Measurements from ENCODE around the gene LRSAM1.

LRSAM1 gene

DNA sequence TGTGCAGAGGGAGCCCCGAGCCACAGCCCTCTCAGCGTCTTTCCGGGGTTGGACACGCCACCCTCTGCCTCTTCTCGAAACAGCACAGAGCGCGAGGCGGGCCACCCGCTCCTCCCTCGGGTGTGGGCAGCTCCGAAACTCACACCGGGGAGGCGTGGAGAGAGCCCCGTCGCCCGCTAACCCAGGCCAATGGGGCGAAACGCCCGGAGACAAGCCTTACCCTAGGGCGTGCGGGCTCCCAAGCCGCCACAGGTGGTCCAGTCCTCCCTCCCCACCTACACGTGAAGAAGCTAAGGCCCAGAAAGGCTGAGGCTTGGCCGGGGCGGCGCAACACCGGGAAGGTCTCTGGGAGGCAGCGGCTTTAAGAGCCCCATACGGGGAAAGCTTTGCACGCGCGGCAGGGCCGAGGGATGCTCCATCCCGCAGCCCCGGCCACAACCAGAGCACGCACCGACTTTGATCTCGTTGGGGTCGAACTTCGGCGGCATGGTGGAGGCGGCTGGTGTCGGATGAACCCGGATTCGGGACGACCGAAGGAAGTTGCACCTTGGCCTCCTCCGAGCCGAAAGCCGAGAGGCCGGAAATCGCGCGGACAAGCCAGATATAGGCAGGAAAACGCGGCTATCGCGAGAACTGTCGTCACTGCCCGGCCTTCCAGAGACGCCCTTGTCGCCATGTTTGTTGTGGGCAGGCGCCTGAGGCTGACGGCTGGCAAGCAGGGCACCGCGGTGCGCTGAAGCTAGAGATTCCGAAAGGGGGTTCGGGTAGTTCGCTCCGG lies at the start of gene LRSAM1, which contains the start of gene RPL12:
TSS of gene LRSAM1 (plus strand) at position 681 of the 778 bp plus-strand sequence. CDS start 3,018 bp downstream, outside the sequence.
TSS of gene RPL12 (minus strand) at position 577 of the 778 bp plus-strand sequence. CDS start at position 488, 89 bp downstream.
- peak; percentile 89 for DNase-seq

DNA sequence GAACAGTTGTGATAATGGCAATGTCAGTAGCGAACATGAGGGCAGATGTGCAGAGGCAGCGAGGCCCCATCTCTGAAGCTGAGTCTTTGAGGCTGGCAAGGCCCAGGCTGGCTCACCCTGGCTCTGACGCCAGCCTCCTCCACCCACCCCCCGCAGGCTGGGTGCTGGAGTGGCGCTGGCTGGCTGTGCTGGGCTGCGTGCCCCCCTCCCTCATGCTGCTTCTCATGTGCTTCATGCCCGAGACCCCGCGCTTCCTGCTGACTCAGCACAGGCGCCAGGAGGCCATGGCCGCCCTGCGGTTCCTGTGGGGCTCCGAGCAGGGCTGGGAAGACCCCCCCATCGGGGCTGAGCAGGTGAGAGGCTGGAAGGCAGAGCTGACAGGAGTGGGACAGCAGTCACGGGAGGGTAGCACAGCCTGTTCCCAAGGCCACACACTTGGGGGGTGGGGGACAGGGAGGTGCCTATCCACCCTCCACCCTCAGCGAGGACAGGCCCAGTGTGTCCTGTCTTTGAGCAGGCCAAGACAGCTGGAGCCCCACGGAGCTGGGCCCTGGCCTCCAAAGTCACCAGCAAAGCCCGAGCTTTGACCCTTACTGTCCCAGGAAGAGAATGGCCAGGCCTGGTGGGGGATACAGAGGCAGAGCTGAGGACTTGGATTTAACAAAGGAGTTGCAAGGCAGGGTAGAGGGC lies 48.8 kb upstream of the LRSAM1 start:
- no peak for DNase-seq

DNA sequence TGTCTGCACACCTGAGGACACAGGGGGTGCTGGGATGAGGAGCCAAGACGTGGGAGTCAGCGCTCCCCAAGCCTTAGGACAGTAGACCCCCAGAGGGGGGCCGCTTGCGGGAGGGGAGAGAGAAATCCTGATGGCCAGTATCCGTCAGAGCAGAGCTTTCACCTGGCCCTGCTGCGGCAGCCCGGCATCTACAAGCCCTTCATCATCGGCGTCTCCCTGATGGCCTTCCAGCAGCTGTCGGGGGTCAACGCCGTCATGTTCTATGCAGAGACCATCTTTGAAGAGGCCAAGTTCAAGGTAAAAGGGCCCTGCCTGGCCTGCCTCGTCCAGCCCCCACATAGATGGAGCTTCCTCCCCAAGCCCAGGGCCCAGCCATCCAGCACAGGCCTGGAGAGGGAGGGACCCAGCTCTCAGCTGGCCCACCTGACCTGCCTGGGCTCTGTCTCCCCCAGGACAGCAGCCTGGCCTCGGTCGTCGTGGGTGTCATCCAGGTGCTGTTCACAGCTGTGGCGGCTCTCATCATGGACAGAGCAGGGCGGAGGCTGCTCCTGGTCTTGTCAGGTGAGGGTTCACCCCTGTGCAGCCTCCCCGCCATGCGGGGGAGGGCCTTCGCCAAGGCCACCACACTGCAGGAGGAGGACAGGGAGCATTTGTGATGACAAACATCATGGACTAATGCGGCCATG lies 47.7 kb upstream of the LRSAM1 start:
- DNase-seq = no peak

DNA sequence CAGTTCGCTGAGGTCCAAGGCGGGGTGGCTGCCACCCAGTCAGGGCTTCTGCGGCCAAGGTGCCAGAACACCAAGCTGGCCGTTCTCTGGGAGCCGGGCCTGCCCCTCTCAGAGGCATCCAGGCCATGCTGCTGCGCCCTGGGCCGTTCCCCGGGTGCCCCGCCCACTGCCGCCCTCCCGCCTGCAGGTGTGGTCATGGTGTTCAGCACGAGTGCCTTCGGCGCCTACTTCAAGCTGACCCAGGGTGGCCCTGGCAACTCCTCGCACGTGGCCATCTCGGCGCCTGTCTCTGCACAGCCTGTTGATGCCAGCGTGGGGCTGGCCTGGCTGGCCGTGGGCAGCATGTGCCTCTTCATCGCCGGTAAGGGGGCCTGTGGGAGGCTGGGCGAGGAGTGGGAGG lies 46.7 kb upstream of the LRSAM1 start:
- no peak for DNase-seq

DNA sequence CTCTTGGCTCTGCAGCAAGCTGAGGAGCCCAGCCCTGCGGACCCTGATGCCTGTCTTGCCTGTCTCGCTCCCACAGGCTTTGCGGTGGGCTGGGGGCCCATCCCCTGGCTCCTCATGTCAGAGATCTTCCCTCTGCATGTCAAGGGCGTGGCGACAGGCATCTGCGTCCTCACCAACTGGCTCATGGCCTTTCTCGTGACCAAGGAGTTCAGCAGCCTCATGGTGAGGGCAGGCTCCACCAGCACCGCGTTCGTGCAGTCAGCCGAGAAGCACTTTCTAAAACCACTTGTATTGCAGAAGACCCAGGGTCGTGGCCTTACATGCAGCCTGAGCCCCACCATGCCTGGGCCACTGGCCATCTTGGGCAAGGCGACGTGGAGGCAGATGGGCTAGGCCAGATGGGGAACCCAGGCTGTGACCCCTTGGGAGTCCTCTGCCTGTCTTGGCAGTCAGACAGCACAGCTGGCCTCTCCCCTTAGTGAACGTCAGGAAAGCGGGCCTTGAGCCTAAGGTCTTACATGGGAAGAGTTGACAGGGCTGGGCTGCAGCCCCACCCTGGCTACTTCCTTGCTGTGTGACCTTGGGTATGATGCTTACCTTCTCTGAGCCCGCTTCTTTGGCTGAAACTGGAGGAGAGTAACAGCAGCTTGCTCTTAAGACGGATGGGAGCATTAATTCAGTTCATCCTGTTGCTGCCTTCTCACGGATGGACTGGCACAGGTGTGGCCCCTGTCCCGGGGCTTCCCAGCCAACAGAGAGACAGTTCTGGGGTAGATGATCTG lies 45.8 kb upstream of the LRSAM1 start:
- DNase-seq = no peak

DNA sequence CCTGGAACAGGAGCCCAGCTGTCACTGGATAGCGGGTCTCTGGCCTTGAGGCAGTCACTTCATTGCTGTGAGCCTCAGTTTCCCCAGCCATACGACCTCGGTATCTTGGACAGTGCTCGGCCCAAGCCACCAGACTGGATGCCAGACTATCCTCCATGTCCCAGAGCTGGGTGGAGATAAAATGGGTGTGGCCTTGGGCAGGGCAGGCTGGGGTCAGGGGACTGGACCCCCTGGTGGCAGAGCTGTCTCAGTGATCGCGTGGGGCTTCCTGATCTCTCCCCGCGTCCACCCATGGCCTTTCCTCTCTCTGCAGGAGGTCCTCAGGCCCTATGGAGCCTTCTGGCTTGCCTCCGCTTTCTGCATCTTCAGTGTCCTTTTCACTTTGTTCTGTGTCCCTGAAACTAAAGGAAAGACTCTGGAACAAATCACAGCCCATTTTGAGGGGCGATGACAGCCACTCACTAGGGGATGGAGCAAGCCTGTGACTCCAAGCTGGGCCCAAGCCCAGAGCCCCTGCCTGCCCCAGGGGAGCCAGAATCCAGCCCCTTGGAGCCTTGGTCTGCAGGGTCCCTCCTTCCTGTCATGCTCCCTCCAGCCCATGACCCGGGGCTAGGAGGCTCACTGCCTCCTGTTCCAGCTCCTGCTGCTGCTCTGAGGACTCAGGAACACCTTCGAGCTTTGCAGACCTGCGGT lies 44.4 kb upstream of the LRSAM1 start:
- no peak for DNase-seq

DNA sequence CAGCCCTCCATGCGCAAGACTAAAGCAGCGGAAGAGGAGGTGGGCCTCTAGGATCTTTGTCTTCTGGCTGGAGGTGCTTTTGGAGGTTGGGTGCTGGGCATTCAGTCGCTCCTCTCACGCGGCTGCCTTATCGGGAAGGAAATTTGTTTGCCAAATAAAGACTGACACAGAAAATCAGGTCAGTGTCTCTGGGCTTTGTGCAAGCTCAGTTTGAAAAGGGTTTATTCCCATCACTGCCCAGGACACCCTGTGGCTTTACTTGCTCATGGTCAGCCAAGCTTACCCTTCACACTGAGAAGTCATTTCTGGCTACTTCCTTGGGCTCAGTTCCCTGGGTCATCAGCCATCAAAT lies 43.8 kb upstream of the LRSAM1 start:
- DNase-seq = no peak

DNA sequence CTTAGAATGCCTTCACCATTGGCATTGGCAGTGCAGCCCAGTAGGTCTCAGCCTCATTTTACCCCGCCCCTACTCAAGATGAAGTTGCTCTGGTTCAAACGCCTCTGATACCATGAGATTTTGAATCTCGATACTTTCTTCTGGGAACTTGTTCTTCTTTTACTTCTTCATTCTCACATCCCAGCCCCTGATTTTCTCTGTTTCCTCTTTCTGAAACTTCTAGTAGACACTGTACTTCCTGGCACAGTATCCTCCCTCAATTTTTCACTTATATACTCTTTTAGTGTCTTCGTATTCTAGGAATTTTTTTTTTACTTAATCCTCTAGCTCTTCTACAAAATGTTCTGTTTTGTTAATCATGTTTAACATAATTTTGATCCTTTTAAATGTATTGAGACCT lies 40.2 kb upstream of the LRSAM1 start:
- DNase-seq = no peak

DNA sequence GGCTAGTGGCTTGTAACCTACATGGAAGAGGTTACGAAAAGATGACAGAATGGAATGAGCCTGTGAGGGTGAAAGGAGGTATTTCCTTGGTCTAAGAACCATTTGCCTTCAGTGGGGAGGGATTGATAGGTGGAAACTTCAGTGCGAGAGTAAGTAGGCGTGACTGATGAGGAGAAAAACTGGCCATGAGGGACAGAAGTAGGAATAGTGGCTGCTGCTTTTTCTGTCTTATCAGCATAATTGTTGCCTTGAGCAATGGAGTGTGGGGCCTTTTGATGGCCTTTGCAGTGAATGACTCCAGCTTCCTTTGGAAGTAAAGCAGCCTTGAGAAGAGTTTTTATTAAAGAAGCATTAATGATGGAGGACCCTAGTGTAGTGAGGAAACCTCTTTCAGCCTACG lies 36.2 kb upstream of the LRSAM1 start:
- no peak for DNase-seq

DNA sequence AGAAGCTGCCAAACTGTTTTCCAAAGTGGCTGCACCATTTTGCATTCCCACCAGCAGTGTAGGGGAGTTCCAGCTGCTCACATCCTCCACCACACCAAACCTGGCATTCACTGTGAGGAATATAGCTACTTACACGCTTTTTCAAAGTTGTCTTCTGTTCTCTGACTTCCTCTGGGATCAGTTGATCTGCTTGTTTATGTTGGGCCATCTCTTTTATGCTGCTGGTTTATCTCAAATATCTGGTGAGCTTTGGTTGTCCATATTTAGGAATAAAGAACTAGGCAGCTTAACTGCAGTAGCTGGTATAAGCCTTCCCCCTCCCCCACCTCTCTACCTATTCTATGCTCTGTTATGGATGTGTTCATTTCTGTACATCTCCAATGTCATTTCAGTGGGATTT lies 35.7 kb upstream of the LRSAM1 start:
- DNase-seq = no peak

DNA sequence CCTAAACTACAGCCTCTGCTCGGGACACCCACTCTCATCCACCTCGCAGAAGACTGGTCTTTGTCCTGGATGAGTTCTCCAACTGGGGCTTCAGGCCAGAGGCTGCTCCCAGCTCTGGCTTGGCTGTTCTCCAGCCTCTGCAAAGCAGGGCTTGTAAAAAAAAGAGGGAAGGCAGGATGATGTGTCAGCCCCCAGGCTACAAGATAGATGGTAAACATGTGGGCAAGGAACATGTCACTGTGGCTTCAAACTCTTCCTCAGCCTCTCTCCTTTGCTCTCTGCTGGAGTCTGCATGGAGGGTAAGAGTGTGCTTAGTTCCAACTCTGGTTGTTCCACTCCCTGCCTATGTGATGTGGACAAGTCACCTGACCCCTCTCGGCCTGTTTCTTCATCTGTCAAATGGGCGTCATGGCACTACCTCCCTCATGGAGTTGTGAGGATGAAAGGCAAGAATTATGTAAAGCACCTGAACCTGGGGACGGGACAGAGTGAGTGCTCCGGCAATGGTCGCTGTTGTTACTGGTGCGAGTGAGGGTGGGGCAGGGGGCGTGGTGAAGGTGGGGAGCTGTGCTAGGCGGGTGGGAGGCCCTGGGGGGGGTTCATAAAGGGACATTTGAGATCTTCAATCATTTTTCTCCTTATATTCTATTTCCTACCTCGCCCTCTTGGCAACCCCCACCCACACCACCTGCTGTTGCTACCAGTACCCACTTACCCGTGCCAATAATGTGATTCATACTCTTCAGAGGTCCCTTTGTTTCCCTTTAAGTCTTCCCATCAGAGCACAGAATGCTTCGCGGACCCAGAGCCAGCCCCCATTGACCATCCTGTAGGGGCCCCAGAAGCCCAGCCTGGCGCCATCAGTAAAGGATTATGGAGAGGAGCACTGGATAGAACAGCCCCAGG lies 33.9 kb upstream of the LRSAM1 start:
- DNase-seq = peak; percentile 20

DNA sequence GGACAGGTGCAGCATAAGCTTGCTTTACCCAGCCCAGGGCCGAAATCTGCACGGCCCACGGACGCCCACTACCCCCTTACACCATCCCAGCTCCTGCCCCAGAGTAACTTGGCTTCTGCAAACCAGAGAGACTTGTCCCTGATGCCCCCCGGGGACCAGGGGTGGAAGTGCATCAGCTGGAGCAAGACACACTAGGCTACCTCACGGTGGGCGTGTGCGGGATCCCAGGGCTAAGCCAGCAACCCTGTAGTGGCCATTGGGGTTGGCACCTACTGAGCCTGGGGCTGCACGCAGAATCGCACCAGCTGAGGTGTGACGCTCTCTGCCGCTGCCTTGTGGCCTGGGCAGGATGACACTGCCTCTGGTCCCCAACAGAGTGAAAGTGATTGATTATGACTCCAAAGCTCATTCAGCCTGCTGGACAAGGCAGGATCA lies 33.3 kb upstream of the LRSAM1 start:
- no peak for DNase-seq

DNA sequence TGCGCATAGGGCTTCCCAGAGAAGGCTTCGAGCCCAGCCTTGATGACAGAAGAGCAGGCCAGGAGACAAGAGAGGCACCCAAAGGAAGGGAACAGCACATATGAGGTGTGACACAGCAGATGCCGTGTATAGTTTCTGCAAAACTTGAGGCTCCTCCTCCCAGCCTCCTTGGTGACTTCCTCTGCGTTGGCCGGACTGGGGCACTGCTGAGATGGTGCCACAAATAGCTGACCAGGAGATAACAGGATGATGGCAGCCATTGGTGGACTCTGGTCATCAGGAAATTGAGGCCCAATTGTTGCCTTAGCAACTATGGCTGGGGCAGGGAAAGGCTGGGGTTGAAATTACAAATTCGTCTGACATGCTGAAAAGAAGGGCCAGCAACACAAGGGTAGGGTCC lies 32.0 kb upstream of the LRSAM1 start:
- no peak for DNase-seq

DNA sequence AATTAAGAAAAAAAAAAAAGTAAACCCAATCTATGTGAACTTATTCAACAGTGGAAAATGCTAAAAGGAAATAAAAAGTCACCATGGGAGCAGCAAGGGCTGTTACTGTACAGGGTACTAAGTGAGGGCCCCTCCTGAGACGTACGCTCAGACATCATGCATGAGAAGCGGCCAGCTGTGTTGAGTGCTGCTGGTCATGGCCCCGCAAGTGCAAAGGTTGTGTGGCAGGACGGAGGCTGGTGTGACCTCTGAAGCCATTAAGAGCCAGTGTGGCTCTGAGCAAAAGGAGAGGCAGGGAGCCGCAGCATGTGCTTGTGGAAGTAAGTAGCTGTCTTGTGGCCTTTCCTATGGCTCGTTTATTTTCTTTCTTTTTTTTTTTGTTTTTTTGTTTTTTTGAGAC lies 30.3 kb upstream of the LRSAM1 start:
- DNase-seq = no peak

DNA sequence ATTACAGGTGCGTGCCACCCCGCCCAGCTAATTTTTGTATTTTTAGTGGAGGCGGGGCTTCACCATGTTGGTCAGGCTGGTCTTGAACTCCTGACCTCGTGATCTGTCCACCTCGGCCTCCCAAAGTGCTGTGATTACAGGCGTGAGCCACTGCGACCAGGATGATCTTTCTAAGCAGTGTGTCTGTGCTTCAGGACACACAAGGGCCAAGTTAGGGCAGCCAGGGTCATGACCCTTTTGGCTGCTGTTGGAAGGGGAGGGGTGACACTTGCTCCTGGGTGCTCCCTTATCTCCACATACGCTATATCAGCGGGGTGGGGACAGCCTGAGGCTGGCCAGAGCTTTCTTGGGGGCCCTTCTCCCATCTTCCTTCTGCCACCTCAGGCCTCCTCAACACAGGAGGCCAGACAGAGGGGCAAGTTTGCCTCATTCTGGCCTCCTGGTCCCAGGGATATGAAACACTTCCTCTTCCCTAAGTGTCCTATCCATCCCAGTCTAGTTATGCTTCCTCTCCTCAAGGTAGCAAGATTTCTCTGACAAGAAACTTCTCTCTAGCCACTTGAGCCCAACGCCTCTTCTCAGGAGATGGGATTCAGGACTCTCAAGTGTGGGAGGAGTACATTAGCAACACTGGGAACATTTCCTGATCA lies 29.1 kb upstream of the LRSAM1 start:
- DNase-seq = no peak

DNA sequence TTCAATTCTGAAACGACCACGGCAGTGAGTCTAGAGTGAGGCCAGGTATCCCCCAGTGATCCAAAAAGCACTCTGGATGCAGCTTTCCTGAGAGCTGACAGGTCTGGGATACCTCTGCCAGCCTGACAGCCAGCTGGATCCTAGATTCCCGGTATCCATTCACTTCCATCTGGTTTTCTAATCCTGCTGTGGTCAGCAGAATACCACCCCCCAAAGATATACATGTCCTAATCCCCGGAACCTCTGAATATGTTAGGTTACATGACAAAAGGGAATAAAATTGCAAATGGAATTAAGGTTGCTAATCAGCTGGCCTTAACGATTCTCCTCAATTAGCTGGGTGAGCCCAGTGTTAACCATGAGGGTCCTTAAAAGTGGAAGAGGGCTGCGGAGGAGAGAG lies 28.5 kb upstream of the LRSAM1 start:
- DNase-seq = no peak

DNA sequence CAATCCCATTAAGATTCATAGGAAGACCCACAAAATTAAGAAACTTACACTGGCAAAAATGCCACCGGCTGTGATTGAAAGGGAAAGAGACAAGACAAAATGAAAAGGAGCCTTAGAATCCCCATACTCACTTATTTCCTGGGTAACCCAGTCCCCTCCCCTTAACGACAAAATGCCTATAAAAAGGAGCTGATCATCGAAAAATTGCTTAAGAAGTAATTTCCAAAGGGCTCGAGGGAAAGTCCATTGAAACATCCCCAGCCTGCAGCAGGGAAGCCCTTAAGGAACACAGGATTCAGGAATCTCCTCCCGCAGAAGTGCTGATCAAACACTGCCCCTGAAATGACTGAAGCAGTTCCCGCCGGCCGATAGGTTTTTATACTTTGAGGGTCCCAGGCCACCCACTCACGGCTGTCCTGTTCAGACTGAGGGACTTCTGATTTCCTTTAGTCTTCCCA lies 27.8 kb upstream of the LRSAM1 start:
- DNase-seq = no peak

DNA sequence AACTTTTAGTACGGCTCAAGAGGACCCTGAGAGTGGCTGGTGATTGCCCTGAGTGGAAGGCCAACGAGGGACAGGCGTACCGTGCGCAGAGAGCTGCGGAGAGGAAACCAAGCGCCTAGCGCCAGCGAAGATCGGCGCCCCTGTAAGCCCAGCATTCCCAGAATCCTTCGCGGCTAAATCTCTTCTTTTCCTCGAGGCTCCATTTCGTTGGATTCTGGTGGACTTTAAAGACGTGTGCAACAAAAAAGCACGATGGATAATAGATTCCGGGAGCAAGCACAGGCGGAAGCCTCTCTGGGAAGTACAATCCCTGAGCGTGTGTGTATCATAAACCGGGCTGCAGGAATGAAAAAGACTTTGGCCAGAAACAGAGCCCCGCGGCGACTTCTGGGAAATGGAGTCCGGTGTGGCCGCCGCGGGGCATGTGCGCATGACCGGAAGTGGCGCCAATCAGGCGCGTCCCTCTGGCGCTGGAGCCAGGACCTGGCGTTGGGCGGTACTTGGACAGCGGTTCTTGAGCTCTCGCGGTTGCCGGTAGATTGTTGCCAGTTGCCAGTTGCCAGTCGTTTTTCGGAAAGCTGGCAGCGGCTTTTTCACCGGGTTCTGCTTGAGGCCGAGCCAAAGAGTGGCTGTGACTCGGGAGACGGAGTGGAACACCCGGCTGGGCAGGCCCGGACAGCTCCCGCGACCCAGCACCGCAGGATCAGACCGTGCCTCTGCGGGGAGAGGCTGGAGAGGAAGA lies 27.2 kb upstream of the LRSAM1 start, which contains the start of gene ZNF79:
TSS of gene ZNF79 (plus strand) at position 449 of the 742 bp plus-strand sequence. CDS start 406 bp downstream, outside the sequence.
- peak; percentile 77 for DNase-seq

DNA sequence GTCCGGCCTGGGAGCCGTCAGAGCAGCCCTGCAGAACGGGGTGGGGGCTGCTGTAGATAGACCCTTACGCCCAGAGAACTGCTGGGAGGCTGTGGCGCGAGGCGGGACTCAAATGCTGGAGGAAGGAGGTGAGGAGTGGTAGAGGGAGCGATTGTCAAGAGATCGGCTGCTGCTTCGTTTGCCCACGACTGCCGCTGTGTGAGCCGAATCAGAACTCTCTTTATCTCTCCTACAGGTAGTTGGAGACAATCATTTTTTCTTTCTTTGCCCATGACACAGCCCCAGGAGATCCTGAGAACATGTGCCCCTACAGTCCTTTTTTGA lies 26.7 kb upstream of the LRSAM1 start:
- DNase-seq = no peak

DNA sequence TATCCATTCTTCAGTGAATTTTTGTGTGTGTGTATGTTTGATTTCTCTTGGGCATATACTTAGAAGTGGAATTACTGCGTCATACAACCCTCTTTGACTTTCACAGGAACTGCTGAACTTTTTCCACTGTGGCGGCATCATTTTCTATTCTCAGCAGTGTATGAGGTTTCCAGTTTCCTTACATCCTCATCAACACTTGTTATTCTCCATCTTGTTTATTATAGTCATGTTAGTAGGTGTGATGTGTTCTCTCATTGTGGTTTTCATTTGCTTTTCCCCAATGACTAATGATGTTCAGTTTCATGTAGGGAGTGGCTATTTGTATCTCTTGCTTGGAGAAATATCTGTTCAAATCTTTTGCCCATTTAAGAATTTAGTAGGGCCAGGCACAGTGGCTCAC lies 24.6 kb upstream of the LRSAM1 start:
- DNase-seq = no peak
